DOHH2 (cell line): ENCODE measurements around the gene FSTL4.

Source experiments
- H3F3A ChIP-seq: fragments of 200-600 bp; sonication (generic), shearing (Covaris generic); 2 replicates; pipeline ENCODE4 v1.6.0; 2016; ENCODE audit warnings: antibody characterized with exemption, mild to moderate bottlenecking; ENCODE audit not compliant: control insufficient read depth, insufficient read depth
- H3K27ac ChIP-seq: fragments of 200-600 bp; sonication (generic); 2 replicates; pipeline ENCODE4 v1.5.1; 2014; ENCODE audit warnings: low read depth, mild to moderate bottlenecking, low read length, moderate library complexity
- H3K27me3 ChIP-seq: fragments of 200-600 bp; sonication (generic); 2 replicates; pipeline ENCODE4 v1.6.1; 2014; ENCODE audit warnings: mild to moderate bottlenecking, low read length, mixed read lengths; ENCODE audit not compliant: control insufficient read depth
- H3K36me3 ChIP-seq: fragments of 200-600 bp; sonication (generic); 2 replicates; pipeline ENCODE4 v1.6.1; 2014; ENCODE audit warnings: mild to moderate bottlenecking, low read length, moderate library complexity, mixed read lengths; ENCODE audit not compliant: control insufficient read depth
- H3K4me1 ChIP-seq: fragments of 200-600 bp; sonication (generic); 2 replicates; pipeline ENCODE4 v1.6.1; 2014; ENCODE audit warnings: mild to moderate bottlenecking, low read length, mixed read lengths; ENCODE audit not compliant: control insufficient read depth
- H3K4me2 ChIP-seq: fragments of 200-600 bp; sonication (generic); 2 replicates; pipeline ENCODE4 v1.6.0; 2014; ENCODE audit warnings: mild to moderate bottlenecking, low read length, moderate library complexity
- H3K4me3 ChIP-seq: fragments of 200-600 bp; sonication (generic); 2 replicates; pipeline ENCODE4 v1.5.1; 2014; ENCODE audit warnings: mild to moderate bottlenecking, low read length, mixed read lengths
- H3K79me2 ChIP-seq: fragments of 200-600 bp; sonication (generic); 2 replicates; pipeline ENCODE4 v1.6.1; 2014; ENCODE audit warnings: mild to moderate bottlenecking, low read length, mixed read lengths; ENCODE audit not compliant: control insufficient read depth
- H3K9me2 ChIP-seq: fragments of 200-600 bp; sonication (generic); replicated peaks from 2 replicates; pipeline ENCODE4 v1.6.1; 2014; ENCODE audit warnings: mild to moderate bottlenecking, low read length, mixed read lengths; ENCODE audit not compliant: control insufficient read depth
- H3K9me3 ChIP-seq: fragments of 200-600 bp; sonication (generic); 2 replicates; pipeline ENCODE4 v1.6.1; 2014; ENCODE audit warnings: antibody characterized with exemption, low read length, mixed read lengths; ENCODE audit not compliant: control insufficient read depth, insufficient read depth
- H4K20me1 ChIP-seq: fragments of 200-600 bp; sonication (generic); 2 replicates; pipeline ENCODE4 v1.6.0; 2014; ENCODE audit warnings: low read depth, mild to moderate bottlenecking, antibody characterized with exemption, low read length, moderate library complexity; ENCODE audit not compliant: control insufficient read depth, insufficient read depth
- EZH2phosphoT487 ChIP-seq: fragments of 200-600 bp; sonication (generic); IDR thresholded peaks from 2 replicates; pipeline ENCODE4 v1.6.1; 2017; ENCODE audit warnings: borderline replicate concordance, mild to moderate bottlenecking, antibody characterized with exemption, low read length, moderate library complexity, mixed read lengths
- TF ChIP-seq, protein P1 (sequence below): fragments of 200-600 bp; sonication (generic); IDR thresholded peaks from one replicate; pipeline ENCODE4 v1.5.1; 2014; ENCODE audit warnings: antibody characterized with exemption, mild to moderate bottlenecking, low read depth, low read length; ENCODE audit not compliant: poor library complexity, severe bottlenecking

FSTL4 gene

DNA sequence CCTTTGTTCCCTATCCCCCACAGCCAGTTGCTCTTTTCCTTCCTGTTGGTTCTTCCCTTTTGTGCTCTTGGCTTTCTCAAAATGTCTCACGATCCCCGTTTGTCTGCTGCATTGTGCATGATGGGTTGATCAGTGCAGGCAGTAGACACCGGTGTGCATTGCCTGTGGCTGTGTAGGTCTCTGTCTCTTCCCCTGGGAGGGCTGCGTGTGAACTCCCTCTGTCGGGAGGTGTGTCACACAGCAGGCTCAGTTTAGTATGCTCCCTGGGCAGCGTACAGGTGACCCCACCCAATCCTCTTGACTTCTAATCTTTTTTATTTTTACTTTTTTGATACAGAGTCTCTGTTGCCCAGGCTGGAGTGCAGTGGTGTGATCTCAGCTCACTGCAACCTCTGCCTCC is 265.3 kb downstream of the FSTL4 start:
- H3K27ac ChIP-seq: no peak overlapping the region
- H3F3A ChIP-seq: no peaks in the 10 kb centered on the region
- no peaks in the 10 kb centered on the region for H3K79me2 ChIP-seq
- no peaks in the 10 kb centered on the region for H3K4me1 ChIP-seq
- H3K9me3 ChIP-seq: no peaks in the 10 kb centered on the region
- TF ChIP-seq, protein P1, sequence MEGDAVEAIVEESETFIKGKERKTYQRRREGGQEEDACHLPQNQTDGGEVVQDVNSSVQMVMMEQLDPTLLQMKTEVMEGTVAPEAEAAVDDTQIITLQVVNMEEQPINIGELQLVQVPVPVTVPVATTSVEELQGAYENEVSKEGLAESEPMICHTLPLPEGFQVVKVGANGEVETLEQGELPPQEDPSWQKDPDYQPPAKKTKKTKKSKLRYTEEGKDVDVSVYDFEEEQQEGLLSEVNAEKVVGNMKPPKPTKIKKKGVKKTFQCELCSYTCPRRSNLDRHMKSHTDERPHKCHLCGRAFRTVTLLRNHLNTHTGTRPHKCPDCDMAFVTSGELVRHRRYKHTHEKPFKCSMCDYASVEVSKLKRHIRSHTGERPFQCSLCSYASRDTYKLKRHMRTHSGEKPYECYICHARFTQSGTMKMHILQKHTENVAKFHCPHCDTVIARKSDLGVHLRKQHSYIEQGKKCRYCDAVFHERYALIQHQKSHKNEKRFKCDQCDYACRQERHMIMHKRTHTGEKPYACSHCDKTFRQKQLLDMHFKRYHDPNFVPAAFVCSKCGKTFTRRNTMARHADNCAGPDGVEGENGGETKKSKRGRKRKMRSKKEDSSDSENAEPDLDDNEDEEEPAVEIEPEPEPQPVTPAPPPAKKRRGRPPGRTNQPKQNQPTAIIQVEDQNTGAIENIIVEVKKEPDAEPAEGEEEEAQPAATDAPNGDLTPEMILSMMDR: peak; percentile 40
- TF ChIP-seq EZH2phosphoT487: no peak
- H3K4me2 ChIP-seq: no peak overlapping the region
- no peaks in the 10 kb centered on the region for H3K9me2 ChIP-seq
- H3K27me3 ChIP-seq: peaks cover 15% of the 10 kb centered on the region; the same call in 1 of the 2 replicates
- H4K20me1 ChIP-seq: no peaks in the 10 kb centered on the region
- H3K36me3 ChIP-seq: no peaks in the 10 kb centered on the region
- H3K4me3 ChIP-seq: no peak overlapping the region

DNA sequence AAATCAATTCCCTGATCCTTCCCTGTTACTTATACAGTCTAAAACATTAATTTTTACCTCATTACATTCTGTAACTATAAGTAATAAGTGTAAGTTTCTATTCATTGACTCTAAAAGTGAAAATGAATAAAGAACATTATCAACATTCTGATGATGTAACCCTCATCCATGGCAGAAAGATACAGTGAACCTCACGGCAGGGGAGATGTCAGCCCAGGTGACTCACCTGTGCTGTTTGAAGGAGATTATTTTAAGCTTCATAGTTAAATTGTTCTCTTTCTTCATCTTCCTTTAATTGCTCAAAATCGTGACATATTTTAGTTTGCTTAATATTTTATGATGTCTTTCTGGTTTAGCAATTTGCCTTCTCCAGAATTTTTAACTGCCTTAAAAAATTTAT is 268.1 kb downstream of the FSTL4 start:
- Histone ChIP-seq H3F3A (no peaks in the 10 kb centered on the region), H3K27ac (no peak overlapping the region), H4K20me1 (no peaks in the 10 kb centered on the region), H3K4me2 (no peak overlapping the region), H3K4me3 (no peak overlapping the region), H3K4me1 (no peaks in the 10 kb centered on the region), H3K9me2 (no peaks in the 10 kb centered on the region), H3K9me3 (no peaks in the 10 kb centered on the region), H3K79me2 (no peaks in the 10 kb centered on the region), H3K36me3 (no peaks in the 10 kb centered on the region), H3K27me3 (peaks cover 13% of the 10 kb centered on the region; the same call in 1 of the 2 replicates)
- TF ChIP-seq EZH2phosphoT487: no peak
- TF ChIP-seq, protein P1: no peak

DNA sequence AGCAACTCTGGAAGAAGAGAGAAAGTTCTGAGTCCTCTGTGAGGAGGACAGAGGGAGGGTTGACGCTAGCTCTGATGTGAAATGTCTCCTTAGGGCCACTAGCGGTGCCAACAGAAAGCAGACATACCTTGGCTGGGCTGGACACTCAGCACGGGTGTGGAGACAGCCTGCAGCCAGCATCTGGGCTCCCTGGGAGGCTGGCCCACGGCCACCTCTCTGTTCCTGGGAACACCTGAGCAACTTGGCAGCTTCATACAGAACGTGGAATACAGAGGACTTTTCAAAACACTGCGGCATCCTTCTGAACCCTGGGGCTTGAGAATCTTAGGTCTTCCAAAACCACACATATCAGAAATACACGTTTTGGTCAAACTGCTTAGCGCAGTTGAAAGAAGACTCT is 269.1 kb downstream of the FSTL4 start:
- Histone ChIP-seq H3K36me3 (no peaks in the 10 kb centered on the region), H3F3A (no peaks in the 10 kb centered on the region), H3K27me3 (peaks cover 8% of the 10 kb centered on the region; the same call in 1 of the 2 replicates), H4K20me1 (no peaks in the 10 kb centered on the region), H3K9me3 (no peaks in the 10 kb centered on the region), H3K9me2 (no peaks in the 10 kb centered on the region), H3K27ac (no peak overlapping the region), H3K4me3 (no peak overlapping the region), H3K4me2 (no peak overlapping the region), H3K4me1 (no peaks in the 10 kb centered on the region), H3K79me2 (no peaks in the 10 kb centered on the region)
- TF ChIP-seq, protein P1: no peak
- no peak for TF ChIP-seq EZH2phosphoT487
